Adrenal gland (tissue), 12 donors: ENCODE results near the gene COL26A1. TPM values are rescaled to one million over a fixed set of nuclear protein-coding genes. Genes with fewer than 3 reads are reported as not detected.

Source experiments
- DNase-seq, 7 donors: peaks; one replicate each; pipeline ENCODE4 v3.0.0-alpha.2; 2019 to 2020
- H3K27ac ChIP-seq, 5 donors: fragments of 200-600 bp; sonication (generic) in 4 of 5; 1 replicate in 3 of 5; 2 replicates in 2 of 5; pipeline versions ENCODE4 v1.5.1 to v1.8.0; 2016 to 2020; ENCODE audit warnings: mild to moderate bottlenecking in 1 of 5
- H3K27me3 ChIP-seq: fragments of 200-600 bp; 2 replicates; pipeline ENCODE4 v1.8.0; 2021
- H3K36me3 ChIP-seq, 2 donors: fragments of 200-600 bp; replicated peaks in 1 of 2; 1 replicate in 1 of 2; 2 replicates in 1 of 2; pipeline versions ENCODE4 v1.5.1 to v1.8.0; 2018 to 2022
- H3K4me1 ChIP-seq, 2 donors: fragments of 200-600 bp; replicated peaks in 1 of 2; 1 replicate in 1 of 2; 2 replicates in 1 of 2; pipeline versions ENCODE4 v1.5.1 to v1.8.0; 2018 to 2021
- H3K4me3 ChIP-seq, 4 donors: fragments of 200-600 bp; sonication (generic) in 3 of 4; one replicate each; pipeline ENCODE4 v1.5.1; 2016 to 2018
- H3K9me3 ChIP-seq, 3 donors: fragments of 200-600 bp; sonication (generic) in 1 of 3; replicated peaks in 1 of 3; 1 replicate in 2 of 3; 2 replicates in 1 of 3; pipeline versions ENCODE4 v1.5.1 to v1.8.0; 2016 to 2021
- CTCF ChIP-seq, 6 experiments: fragments of 450-650 bp in 4 of 6; fragments of 200-600 bp in 2 of 6; sonication (generic) in 1 of 6; IDR thresholded peaks; 1 replicate in 5 of 6; 2 replicates in 1 of 6; pipeline versions ENCODE4 v1.5.1 to v1.8.0; 2016 to 2021; ENCODE audit warnings: antibody characterized with exemption in 6 of 6, mild to moderate bottlenecking in 2 of 6, moderate library complexity in 1 of 6
- POLR2A ChIP-seq, 2 donors: fragments of 450-650 bp; IDR thresholded peaks; one replicate each; pipeline ENCODE4 v1.6.1; 2017; ENCODE audit warnings: antibody characterized with exemption in 2 of 2, mild to moderate bottlenecking in 2 of 2, moderate library complexity in 1 of 2
- whole genome bisulfite sequencing, 4 donors: extraction: QIAGEN DNeasy Blood & Tissue Kit in 2 of 4; methylation state at CpG; one replicate each; pipeline versions ENCODE4 v1.1.5 to v1.1.7; 2013 to 2017; 5-methylcytosine and 5-hydroxymethylcytosine counted together
- intact Hi-C, 2 donors: fragments of 100-400 bp; cut with DNase I; formaldehyde crosslinking; loops; one replicate each; pipeline versions ENCODE4 v1.14.1 to v1.15.0; 2022 to 2023
- polyA plus RNA-seq, 3 donors: library from polyadenylated mRNA; stranded (reverse); fragments of 200-250 nt in 2 of 3; fragments of 350-450 nt in 1 of 3; fragmentation: Illumina TruSeq in 1 of 3; extraction: RNeasy Lipid Tissue Mini Kit (QIAGEN cat#74804) in 1 of 3; gene quantifications; one replicate each; pipeline ENCODE4 v1.2.3, GENCODE V29; 2013 to 2014
- total RNA-seq, 9 donors: library from RNA; depleted of rRNA in 4 of 9; stranded (reverse); fragments of >200 nt in 4 of 9; fragments of 120-200 nt in 1 of 9; fragmentation: NEBNext Ultra II Directional in 1 of 9; extraction: Animal tissue kit (Norgen Biotek cat#: 25700) in 1 of 9; gene quantifications; one replicate each; pipeline versions ENCODE4 v1.1.0 to v1.2.4, GENCODE V29; 2013 to 2023
- donor health status: healthy with polysubstance abuse.
- donor health status: Bipolar disorder and iron deficiency.
- donor health status: DM: yes; HTN: yes; CAD: no.
- donor health status: DM: no; HTN: no; CAD: no.
- donor health status: DM: no; HTN: no; CAD: no.
- donor health status: DM: yes; HTN: yes; CAD: no.

The COL26A1 gene
- total and polyA plus RNA-seq, 12 donors, result 0.64 to 18.8 (median 4.6) TPM

DNA sequence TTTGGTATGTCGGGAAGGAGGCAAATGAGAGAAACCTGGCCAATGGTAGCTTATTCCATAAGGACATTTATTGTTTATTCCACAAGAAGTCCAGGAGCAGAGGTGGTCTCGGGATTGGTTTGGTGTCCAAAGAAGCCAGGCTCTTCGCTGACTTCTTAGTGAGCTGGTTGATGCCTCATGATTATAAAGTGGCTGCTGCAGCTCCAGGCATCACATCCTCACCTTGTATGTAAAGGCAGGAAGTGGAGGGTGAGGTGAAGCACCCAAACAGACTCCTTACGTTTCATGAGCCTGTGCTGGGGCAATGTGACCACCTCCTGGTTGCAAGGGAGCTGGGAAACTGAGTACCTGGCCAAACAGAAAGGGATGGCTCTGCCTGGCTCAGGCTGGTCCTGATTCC lies 174.0 kb downstream of the COL26A1 start:
- WGBS, 4 donors, result 85 to 94% (median 86%) methylated on average over 4 of the region's 4 CpGs
- H3K4me1 ChIP-seq, result peaks cover 10 to 13% of the 10 kb centered on the region in 2 donors
- H3K9me3 ChIP-seq, result no peaks in the 10 kb centered on the region
- no peak overlapping the region for H3K4me3 ChIP-seq
- peak in 1 of 7 donors; percentile 30 for DNase-seq
- TF ChIP-seq POLR2A (IDR thresholded peaks at IDR 0.05), result no peak
- no peak for TF ChIP-seq CTCF (IDR thresholded peaks at IDR 0.05)
- peak overlapping the region in 1 of 5 donors; percentile 48 for H3K27ac ChIP-seq
- H3K27me3 ChIP-seq, result no peaks in the 10 kb centered on the region
- no peaks in the 10 kb centered on the region for H3K36me3 ChIP-seq
- intact Hi-C loops, result loop anchor here in 1 of 2 donors (10.0 kb wide), 1 partner anchor 172 kb away; the partner anchor contains the start of gene COL26A1

GRCh38 chr7:101537205-101537604 lies 174.5 kb downstream of the COL26A1 start:
- H3K36me3 ChIP-seq, result no peaks in the 10 kb centered on the region

GRCh38 chr7:101537935-101538595 lies 175.4 kb downstream of the COL26A1 start:
- Histone ChIP-seq H3K27ac (peak overlapping the region in 1 of 5 donors; percentile 48), H3K9me3 (no peaks in the 10 kb centered on the region), H3K4me3 (no peak overlapping the region), H3K27me3 (no peaks in the 10 kb centered on the region), H3K4me1 (peaks cover 10 to 13% of the 10 kb centered on the region in 2 donors), H3K36me3 (no peaks in the 10 kb centered on the region)
- intact Hi-C loops, result loop anchor here in 1 of 2 donors (10.0 kb wide), 1 partner anchor 173 kb away; the partner anchor contains the start of gene COL26A1
- DNase-seq, result no peak
- WGBS, 4 donors, result 84 to 90% (median 87%) methylated on average over 15 to 17 of the region's 17 CpGs
- TF ChIP-seq CTCF (IDR thresholded peaks at IDR 0.05) (no peak), POLR2A (IDR thresholded peaks at IDR 0.05) (no peak)

More at GRCh38 chr7:101537205-101537604, 174.5 kb downstream of the COL26A1 start:
- intact Hi-C loops, result loop anchor here in 1 of 2 donors (10.0 kb wide), 1 partner anchor 172 kb away; the partner anchor contains the start of gene COL26A1
- Histone ChIP-seq H3K9me3 (no peaks in the 10 kb centered on the region), H3K4me3 (no peak overlapping the region), H3K4me1 (peaks cover 10 to 13% of the 10 kb centered on the region in 2 donors), H3K27ac (peak overlapping the region in 1 of 5 donors; percentile 48), H3K27me3 (no peaks in the 10 kb centered on the region)
- 29 to 60% (median 40%) methylated on average over 1 to 8 of the region's 8 CpGs for WGBS, 4 donors
- DNase-seq, result peak; percentile 59 to 76 (median 63)
- TF ChIP-seq POLR2A (IDR thresholded peaks at IDR 0.05), result no peak
- TF ChIP-seq CTCF (IDR thresholded peaks at IDR 0.05), result no peak

- Histone ChIP-seq H3K27ac (no peak overlapping the region), H3K4me3 (no peak overlapping the region), H3K4me1 (peaks cover 10 to 13% of the 10 kb centered on the region in 2 donors), H3K36me3 (no peaks in the 10 kb centered on the region), H3K9me3 (no peaks in the 10 kb centered on the region), H3K27me3 (no peaks in the 10 kb centered on the region)
- TF ChIP-seq CTCF (IDR thresholded peaks at IDR 0.05), result peak; percentile 67 to 92 (median 80)
- TF ChIP-seq POLR2A (IDR thresholded peaks at IDR 0.05), result no peak
- peak; percentile 53 to 79 (median 66) for DNase-seq
- WGBS, 4 donors, result 16 to 35% (median 27%) methylated on average over 11 to 15 of the region's 15 CpGs
- intact Hi-C loops, result loop anchor here in 1 of 2 donors (10.0 kb wide), 1 partner anchor 174 kb away; the partner anchor contains the start of gene COL26A1
These were observed 176.2 kb downstream of the COL26A1 start for GRCh38 chr7:101538596-101539459.
